ENCODE measurements around the gene LPAR1.

The LPAR1 gene

DNA sequence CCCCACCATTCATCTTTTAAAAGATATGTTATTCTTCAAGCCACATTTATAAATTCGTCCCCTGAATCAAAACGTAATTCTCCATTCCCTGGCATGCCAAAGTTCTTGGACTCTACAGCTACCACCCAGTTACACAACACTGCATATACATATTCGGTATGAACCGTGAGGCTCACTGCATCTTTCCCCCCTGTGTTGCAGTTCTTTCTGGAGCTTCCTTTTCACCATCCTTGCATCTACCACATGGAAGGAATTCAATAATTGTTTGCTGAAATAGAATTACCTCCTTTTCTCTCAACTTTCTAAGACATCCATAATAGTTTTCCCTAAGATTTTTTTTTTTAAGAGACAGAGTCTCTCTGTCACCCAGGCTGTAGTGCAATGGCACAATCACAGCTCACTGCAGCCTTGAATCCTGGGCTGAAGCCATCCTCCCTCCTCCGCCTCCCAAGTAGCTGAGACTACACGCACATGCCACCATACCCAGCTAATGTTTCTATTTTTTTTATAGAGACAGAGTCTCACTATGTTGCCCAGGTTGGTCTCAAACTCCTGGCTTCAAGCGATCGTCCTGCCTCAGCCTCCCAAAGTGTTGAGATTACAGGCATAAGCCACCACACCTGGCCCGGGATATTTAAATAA lies 3.3 kb downstream of the LPAR1 start:
- TF ChIP-seq ZNF70 (CRISPR knock-in tag; IDR thresholded peaks at IDR 0.05): no peak
- no peak for ATAC-seq

DNA sequence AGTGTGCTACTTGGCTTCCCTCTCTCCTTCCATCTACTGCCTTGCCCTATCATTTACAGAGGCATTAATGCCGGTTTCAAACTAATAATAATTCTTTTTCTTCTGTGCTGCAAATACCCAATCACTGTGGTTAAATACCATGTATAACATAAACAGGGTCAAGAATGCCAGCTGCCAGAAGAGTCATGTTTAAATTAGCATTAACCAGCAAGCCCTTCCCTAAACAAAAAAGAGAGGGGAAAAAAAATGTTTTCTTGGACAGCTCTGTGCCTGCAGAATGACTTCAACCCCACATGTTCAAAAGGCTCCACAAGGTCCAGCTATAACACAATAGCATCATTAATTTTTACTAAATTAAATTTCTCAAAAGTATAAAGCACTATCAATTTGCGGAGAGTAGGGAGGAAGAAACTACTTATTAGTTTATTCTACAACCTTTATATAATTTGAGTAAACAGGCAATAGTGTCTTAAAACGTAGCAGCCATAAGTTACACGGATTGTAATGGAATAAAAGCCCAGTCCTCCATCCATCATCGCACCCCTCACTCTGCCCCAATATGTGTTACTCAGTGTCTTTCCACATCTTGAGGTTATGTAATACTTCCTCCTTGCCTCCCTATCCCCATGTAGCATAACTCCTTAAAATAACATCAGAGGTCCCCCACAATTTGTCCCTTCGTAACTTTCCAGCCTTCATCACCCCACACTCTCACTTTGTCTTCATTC lies 3.9 kb downstream of the LPAR1 start:
- TF ChIP-seq ZC3H10 (CRISPR knock-in tag; IDR thresholded peaks at IDR 0.05) (no peak), ZNF565 (CRISPR knock-in tag; conservative IDR thresholded peaks at IDR 0.05; ENCODE audit: low read depth) (no peak), BACH2 (CRISPR knock-in tag; IDR thresholded peaks at IDR 0.05; ENCODE audit: borderline replicate concordance) (no peak), TOX (CRISPR knock-in tag; IDR thresholded peaks at IDR 0.05; ENCODE audit: borderline replicate concordance) (no peak), ARNTL (CRISPR knock-in tag; IDR thresholded peaks at IDR 0.05; ENCODE audit: borderline replicate concordance, low read depth) (no peak)
- TF ChIP-seq, protein P1, sequence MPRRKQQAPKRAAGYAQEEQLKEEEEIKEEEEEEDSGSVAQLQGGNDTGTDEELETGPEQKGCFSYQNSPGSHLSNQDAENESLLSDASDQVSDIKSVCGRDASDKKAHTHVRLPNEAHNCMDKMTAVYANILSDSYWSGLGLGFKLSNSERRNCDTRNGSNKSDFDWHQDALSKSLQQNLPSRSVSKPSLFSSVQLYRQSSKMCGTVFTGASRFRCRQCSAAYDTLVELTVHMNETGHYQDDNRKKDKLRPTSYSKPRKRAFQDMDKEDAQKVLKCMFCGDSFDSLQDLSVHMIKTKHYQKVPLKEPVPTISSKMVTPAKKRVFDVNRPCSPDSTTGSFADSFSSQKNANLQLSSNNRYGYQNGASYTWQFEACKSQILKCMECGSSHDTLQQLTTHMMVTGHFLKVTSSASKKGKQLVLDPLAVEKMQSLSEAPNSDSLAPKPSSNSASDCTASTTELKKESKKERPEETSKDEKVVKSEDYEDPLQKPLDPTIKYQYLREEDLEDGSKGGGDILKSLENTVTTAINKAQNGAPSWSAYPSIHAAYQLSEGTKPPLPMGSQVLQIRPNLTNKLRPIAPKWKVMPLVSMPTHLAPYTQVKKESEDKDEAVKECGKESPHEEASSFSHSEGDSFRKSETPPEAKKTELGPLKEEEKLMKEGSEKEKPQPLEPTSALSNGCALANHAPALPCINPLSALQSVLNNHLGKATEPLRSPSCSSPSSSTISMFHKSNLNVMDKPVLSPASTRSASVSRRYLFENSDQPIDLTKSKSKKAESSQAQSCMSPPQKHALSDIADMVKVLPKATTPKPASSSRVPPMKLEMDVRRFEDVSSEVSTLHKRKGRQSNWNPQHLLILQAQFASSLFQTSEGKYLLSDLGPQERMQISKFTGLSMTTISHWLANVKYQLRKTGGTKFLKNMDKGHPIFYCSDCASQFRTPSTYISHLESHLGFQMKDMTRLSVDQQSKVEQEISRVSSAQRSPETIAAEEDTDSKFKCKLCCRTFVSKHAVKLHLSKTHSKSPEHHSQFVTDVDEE (CRISPR knock-in tag; IDR thresholded peaks at IDR 0.05): no peak
- TF ChIP-seq, protein P2, sequence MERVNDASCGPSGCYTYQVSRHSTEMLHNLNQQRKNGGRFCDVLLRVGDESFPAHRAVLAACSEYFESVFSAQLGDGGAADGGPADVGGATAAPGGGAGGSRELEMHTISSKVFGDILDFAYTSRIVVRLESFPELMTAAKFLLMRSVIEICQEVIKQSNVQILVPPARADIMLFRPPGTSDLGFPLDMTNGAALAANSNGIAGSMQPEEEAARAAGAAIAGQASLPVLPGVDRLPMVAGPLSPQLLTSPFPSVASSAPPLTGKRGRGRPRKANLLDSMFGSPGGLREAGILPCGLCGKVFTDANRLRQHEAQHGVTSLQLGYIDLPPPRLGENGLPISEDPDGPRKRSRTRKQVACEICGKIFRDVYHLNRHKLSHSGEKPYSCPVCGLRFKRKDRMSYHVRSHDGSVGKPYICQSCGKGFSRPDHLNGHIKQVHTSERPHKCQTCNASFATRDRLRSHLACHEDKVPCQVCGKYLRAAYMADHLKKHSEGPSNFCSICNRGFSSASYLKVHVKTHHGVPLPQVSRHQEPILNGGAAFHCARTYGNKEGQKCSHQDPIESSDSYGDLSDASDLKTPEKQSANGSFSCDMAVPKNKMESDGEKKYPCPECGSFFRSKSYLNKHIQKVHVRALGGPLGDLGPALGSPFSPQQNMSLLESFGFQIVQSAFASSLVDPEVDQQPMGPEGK (CRISPR knock-in tag; IDR thresholded peaks at IDR 0.05; ENCODE audit: borderline replicate concordance): no peak
- TF ChIP-seq, protein P3, sequence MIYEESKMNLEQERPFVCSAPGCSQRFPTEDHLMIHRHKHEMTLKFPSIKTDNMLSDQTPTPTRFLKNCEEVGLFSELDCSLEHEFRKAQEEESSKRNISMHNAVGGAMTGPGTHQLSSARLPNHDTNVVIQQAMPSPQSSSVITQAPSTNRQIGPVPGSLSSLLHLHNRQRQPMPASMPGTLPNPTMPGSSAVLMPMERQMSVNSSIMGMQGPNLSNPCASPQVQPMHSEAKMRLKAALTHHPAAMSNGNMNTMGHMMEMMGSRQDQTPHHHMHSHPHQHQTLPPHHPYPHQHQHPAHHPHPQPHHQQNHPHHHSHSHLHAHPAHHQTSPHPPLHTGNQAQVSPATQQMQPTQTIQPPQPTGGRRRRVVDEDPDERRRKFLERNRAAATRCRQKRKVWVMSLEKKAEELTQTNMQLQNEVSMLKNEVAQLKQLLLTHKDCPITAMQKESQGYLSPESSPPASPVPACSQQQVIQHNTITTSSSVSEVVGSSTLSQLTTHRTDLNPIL (CRISPR knock-in tag; IDR thresholded peaks at IDR 0.05; ENCODE audit: low read depth): no peak
- ATAC-seq: no peak

DNA sequence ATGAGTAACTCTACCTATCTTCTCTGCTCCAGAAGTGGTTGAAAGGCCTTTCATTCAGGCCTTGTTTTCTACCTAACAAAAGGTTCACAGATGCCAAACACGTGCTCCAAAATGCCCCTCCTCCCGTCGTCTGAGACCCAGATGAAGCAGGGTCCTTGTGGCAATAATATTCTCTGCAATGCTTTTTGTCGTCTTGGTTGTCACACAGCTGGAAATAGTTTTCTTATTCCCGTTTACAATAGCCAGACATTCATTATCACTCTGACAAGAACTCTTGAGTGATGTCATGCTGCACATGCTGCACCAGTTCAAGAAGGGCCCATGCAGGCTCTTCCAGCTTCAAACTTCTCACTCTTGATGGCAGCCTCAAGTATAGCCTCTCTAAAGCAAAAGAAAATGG lies 7.8 kb downstream of the LPAR1 start:
- TF ChIP-seq TCF4 (CRISPR knock-in tag; IDR thresholded peaks at IDR 0.05; ENCODE audit: borderline replicate concordance): 0 out of 2 replicates have a peak, but pooled peaks have one; percentile 34
- no peak for TF ChIP-seq RARB (CRISPR knock-in tag; IDR thresholded peaks at IDR 0.05)
- TF ChIP-seq BACH2 (CRISPR knock-in tag; IDR thresholded peaks at IDR 0.05; ENCODE audit: borderline replicate concordance): no peak
- TF ChIP-seq, protein P2 (CRISPR knock-in tag; IDR thresholded peaks at IDR 0.05; ENCODE audit: borderline replicate concordance): no peak
- TF ChIP-seq PPARA (CRISPR knock-in tag; IDR thresholded peaks at IDR 0.05; ENCODE audit: borderline replicate concordance): no peak
- ATAC-seq: no peak; the same call in 2 of the 3 replicates

DNA sequence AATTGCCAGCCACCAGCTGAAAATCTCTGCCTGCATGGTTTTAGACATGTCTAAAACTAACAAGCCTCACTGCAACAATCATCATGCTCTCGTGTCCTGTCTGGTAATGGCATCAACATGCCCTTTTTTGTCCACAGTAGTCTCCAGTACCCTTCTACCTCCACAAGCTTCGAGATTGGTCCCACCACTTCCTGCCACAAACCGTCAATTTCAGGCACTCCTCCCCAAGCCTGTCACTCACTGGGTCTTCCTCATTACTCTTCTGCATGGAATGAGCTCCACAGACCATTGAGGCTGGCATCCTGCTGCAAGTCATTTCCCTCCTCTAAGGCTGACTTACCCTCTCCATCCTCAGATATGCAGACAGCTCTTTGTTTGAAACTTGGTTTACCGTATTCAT lies 9.0 kb downstream of the LPAR1 start:
- TF ChIP-seq PPARA (CRISPR knock-in tag; IDR thresholded peaks at IDR 0.05; ENCODE audit: borderline replicate concordance) (no peak), OSR1 (CRISPR knock-in tag; IDR thresholded peaks at IDR 0.05) (no peak), ZNF8 (CRISPR knock-in tag; IDR thresholded peaks at IDR 0.05) (no peak), TOX (CRISPR knock-in tag; IDR thresholded peaks at IDR 0.05; ENCODE audit: borderline replicate concordance) (no peak), RARB (CRISPR knock-in tag; IDR thresholded peaks at IDR 0.05) (no peak), BACH2 (CRISPR knock-in tag; IDR thresholded peaks at IDR 0.05; ENCODE audit: borderline replicate concordance) (no peak), ARNTL (CRISPR knock-in tag; IDR thresholded peaks at IDR 0.05; ENCODE audit: borderline replicate concordance, low read depth) (no peak), ISL1 (CRISPR knock-in tag; IDR thresholded peaks at IDR 0.05) (no peak), ZC3H10 (CRISPR knock-in tag; IDR thresholded peaks at IDR 0.05) (no peak), ZFP30 (CRISPR knock-in tag; IDR thresholded peaks at IDR 0.05) (no peak), TCF4 (CRISPR knock-in tag; IDR thresholded peaks at IDR 0.05; ENCODE audit: borderline replicate concordance) (no peak)
- TF ChIP-seq, protein P4, sequence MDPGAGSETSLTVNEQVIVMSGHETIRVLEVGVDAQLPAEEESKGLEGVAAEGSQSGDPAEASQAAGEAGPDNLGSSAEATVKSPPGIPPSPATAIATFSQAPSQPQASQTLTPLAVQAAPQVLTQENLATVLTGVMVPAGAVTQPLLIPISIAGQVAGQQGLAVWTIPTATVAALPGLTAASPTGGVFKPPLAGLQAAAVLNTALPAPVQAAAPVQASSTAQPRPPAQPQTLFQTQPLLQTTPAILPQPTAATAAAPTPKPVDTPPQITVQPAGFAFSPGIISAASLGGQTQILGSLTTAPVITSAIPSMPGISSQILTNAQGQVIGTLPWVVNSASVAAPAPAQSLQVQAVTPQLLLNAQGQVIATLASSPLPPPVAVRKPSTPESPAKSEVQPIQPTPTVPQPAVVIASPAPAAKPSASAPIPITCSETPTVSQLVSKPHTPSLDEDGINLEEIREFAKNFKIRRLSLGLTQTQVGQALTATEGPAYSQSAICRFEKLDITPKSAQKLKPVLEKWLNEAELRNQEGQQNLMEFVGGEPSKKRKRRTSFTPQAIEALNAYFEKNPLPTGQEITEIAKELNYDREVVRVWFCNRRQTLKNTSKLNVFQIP (CRISPR knock-in tag; IDR thresholded peaks at IDR 0.05; ENCODE audit: borderline replicate concordance, low read depth): no peak
- no peak for ATAC-seq
